Activated CD4-positive, alpha-beta T cell treated with anti-CD3 and anti-CD28 coated beads, Interleukin-2, amount 10 ng/mL, durations not matched to agents 24 days and 14 days (primary cell): ENCODE data around the gene ARL15. TPM values are rescaled to one million over a fixed set of nuclear protein-coding genes. Genes with fewer than 3 reads are reported as not detected.

Source experiments
- DNase-seq: peaks from one replicate; pipeline ENCODE4 v3.0.0; 2022
- H3K27ac Mint-ChIP-seq: one replicate; pipeline ENCODE4 v1.8.0; 2022; ENCODE audit warnings: mild to moderate bottlenecking, mixed read lengths
- H3K27me3 Mint-ChIP-seq: one replicate; pipeline ENCODE4 v1.8.0; 2022; ENCODE audit warnings: mixed read lengths
- H3K36me3 Mint-ChIP-seq: one replicate; pipeline ENCODE4 v1.8.0; 2022; ENCODE audit warnings: low read depth, mild to moderate bottlenecking, mixed read lengths
- H3K4me1 Mint-ChIP-seq: one replicate; pipeline ENCODE4 v1.8.0; 2021; ENCODE audit warnings: mixed read lengths
- H3K4me3 Mint-ChIP-seq: one replicate; pipeline ENCODE4 v1.8.0; 2022; ENCODE audit warnings: mild to moderate bottlenecking, moderate library complexity, mixed read lengths
- H3K9me3 Mint-ChIP-seq: one replicate; pipeline ENCODE4 v1.8.0; 2021; ENCODE audit warnings: mixed read lengths
- intact Hi-C: fragments of 100-400 bp; cut with micrococcal nuclease; formaldehyde crosslinking; loops from one replicate; pipeline ENCODE4 v1.15.1; 2023
- total RNA-seq: library from RNA; stranded (reverse); gene quantifications from 2 replicates; pipeline ENCODE4 v1.2.3, GENCODE V29; 2022

ARL15 gene
- total RNA-seq, 1 donor from 2014 or later = 7.4 TPM

DNA sequence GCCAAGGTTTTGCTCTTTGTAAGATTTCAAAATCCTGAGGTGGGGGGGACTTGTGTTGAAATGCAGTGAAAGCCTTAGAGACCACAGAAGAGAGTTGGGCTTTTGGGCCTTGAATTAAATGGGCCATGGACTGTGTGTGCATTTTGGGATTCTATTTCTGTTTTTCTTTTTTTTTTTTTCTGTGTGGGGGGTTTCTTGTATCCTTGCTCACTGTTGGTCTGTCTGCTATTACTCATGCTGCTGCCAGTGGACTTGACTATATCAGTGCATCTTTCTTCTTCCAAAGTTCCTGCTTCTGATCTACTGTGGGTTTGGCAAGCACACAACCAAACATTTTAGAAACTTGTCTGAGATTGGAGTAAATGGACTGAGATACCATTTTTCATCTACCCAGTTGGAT, 344.9 kb downstream of the ARL15 start:
- no peak for DNase-seq
- no peak overlapping the region for H3K4me3 Mint-ChIP-seq
- H3K9me3 Mint-ChIP-seq = no peaks in the 10 kb centered on the region
- no peaks in the 10 kb centered on the region for H3K36me3 Mint-ChIP-seq
- no peak overlapping the region for H3K27ac Mint-ChIP-seq
- intact Hi-C loops = no loop called here
- H3K4me1 Mint-ChIP-seq = no peaks in the 10 kb centered on the region
- no peaks in the 10 kb centered on the region for H3K27me3 Mint-ChIP-seq

DNA sequence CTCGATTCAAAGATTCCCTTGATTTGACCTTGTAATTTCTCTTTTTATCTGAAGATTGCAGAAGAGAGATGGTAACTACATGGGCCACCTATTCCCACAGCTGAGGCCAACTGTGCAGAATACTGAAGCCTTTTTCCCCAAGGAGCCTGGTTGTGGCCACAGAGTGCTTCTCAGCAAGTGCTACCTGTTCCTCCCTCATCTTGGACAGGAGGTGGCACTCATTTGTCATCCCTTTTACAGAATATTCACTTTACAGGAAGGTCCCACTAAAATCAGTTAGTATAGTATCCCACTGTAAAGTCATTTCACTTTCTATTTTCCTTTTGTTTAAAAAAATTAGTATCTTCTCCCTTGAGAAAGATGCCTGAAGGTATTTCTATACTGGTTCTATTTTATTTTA, 346.4 kb downstream of the ARL15 start:
- intact Hi-C loops = no loop called here
- Mint-ChIP-seq H3K4me3 (no peak overlapping the region), H3K9me3 (no peaks in the 10 kb centered on the region), H3K4me1 (no peaks in the 10 kb centered on the region), H3K36me3 (no peaks in the 10 kb centered on the region), H3K27me3 (no peaks in the 10 kb centered on the region), H3K27ac (no peak overlapping the region)
- DNase-seq = no peak

DNA sequence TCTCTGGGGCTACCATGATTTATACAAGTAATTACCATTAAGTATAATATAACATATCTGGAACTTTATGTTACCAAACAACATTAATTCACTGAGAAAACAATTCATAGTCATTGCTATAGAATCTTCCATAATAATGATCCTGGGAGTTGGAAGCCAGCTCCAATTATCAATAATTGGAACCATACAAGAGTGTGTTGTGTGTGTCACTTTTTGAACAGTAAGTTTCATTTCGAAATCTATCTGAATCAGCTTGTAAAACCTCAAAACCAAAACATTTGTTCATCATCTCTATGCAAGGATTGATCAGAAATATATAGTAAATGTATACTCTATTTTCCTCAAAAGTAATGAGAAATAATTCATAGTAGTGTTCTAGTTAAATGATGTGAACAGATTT, 348.1 kb downstream of the ARL15 start:
- no peak overlapping the region for H3K27ac Mint-ChIP-seq
- intact Hi-C loops = no loop called here

DNA sequence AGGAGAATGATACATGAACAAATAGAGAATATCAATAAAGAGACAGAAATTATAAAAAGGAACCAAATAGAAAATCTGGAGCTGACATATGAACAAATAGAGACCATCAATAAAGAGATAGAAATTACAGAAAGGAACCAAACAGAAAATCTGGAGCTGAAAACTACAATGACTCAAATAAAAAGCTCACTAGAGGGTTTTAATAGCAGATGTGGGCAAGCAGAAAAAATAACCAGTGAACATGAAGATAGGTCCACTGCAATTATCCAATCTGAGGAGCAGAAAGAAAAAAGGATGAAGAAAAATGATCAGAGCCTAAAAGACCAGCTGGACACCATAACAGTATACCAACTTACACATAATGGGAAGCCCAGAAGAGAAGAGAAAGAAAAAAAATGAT, 353.7 kb downstream of the ARL15 start:
- intact Hi-C loops = no loop called here
- H3K36me3 Mint-ChIP-seq = peaks cover 5% of the 10 kb centered on the region
- peaks cover 17% of the 10 kb centered on the region for H3K9me3 Mint-ChIP-seq
- no peak overlapping the region for H3K27ac Mint-ChIP-seq
- no peak for DNase-seq
- H3K27me3 Mint-ChIP-seq = no peaks in the 10 kb centered on the region
- H3K4me3 Mint-ChIP-seq = no peak overlapping the region
- no peaks in the 10 kb centered on the region for H3K4me1 Mint-ChIP-seq

More for the DNA sequence above, 348.1 kb downstream of the ARL15 start:
- H3K36me3 Mint-ChIP-seq = no peaks in the 10 kb centered on the region
- DNase-seq = no peak
- H3K9me3 Mint-ChIP-seq = peaks cover 4% of the 10 kb centered on the region
- H3K4me3 Mint-ChIP-seq = no peak overlapping the region
- H3K27me3 Mint-ChIP-seq = no peaks in the 10 kb centered on the region
- H3K4me1 Mint-ChIP-seq = no peaks in the 10 kb centered on the region

DNA sequence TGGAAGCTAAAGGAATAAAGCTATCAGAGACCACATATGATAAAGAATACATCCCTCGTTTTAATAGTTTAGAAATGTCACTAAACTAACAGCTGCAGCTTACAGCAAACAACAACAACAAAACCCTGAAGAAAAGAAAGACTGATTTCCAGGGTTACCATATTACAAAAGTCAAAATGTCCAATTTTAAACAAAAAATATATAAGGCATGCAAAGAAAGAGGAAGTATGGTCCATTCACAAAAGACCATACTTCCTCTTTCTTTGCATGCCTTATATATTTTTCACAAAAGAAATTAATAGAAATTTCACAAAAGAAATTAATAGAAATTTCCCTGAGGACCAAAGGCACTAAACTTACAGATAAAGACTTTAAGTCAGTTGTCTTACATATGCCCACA, 354.2 kb downstream of the ARL15 start:
- Mint-ChIP-seq H3K9me3 (peaks cover 17% of the 10 kb centered on the region), H3K36me3 (peaks cover 5% of the 10 kb centered on the region), H3K4me3 (no peak overlapping the region), H3K27ac (no peak overlapping the region), H3K4me1 (no peaks in the 10 kb centered on the region), H3K27me3 (no peaks in the 10 kb centered on the region)
- intact Hi-C loops = no loop called here
- DNase-seq = no peak

GRCh38 chr5:53950621-53951020, 359.8 kb downstream of the ARL15 start:
- Mint-ChIP-seq H3K9me3 (peaks cover under 1% of the 10 kb centered on the region), H3K4me1 (no peaks in the 10 kb centered on the region), H3K4me3 (no peak overlapping the region), H3K27ac (no peak overlapping the region), H3K27me3 (no peaks in the 10 kb centered on the region), H3K36me3 (no peaks in the 10 kb centered on the region)
- DNase-seq = no peak
- intact Hi-C loops = no loop called here

DNA sequence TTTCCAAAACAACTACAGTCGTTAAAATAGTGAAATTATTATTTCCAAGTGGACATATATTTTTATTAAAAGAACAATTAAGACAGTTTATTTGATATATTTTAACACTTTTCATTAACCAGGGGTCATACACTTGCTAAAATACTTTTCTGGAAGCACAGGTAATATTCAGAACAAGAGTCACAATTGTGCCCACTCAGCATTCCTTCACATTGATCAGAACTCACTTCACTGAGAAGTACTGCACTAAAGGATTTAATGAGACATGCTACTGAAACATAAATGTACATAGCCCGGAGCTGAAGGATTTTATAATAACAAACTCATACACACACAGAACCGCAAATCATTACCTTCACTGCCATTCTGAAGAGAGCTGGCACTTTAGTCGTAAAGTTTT, 361.8 kb downstream of the ARL15 start:
- Mint-ChIP-seq H3K36me3 (no peaks in the 10 kb centered on the region), H3K27ac (no peak overlapping the region), H3K4me3 (no peak overlapping the region), H3K4me1 (no peaks in the 10 kb centered on the region), H3K9me3 (no peaks in the 10 kb centered on the region), H3K27me3 (no peaks in the 10 kb centered on the region)
- intact Hi-C loops = no loop called here
- DNase-seq = no peak

GRCh38 chr5:53946405-53947100, 363.8 kb downstream of the ARL15 start:
- intact Hi-C loops = no loop called here
- H3K36me3 Mint-ChIP-seq = no peaks in the 10 kb centered on the region
- peaks cover 8% of the 10 kb centered on the region for H3K9me3 Mint-ChIP-seq
- H3K27me3 Mint-ChIP-seq = no peaks in the 10 kb centered on the region
- H3K4me1 Mint-ChIP-seq = no peaks in the 10 kb centered on the region
- H3K4me3 Mint-ChIP-seq = no peak overlapping the region
- no peak overlapping the region for H3K27ac Mint-ChIP-seq
- DNase-seq = no peak

- Mint-ChIP-seq H3K27me3 (no peaks in the 10 kb centered on the region), H3K4me1 (no peaks in the 10 kb centered on the region), H3K36me3 (no peaks in the 10 kb centered on the region), H3K4me3 (no peak overlapping the region), H3K27ac (no peak overlapping the region), H3K9me3 (peaks cover 11% of the 10 kb centered on the region)
- no peak for DNase-seq
- intact Hi-C loops = no loop called here
Observed at GRCh38 chr5:53944981-53945380, 365.4 kb downstream of the ARL15 start.

GRCh38 chr5:53943938-53944337, 366.4 kb downstream of the ARL15 start:
- H3K9me3 Mint-ChIP-seq = peaks cover 11% of the 10 kb centered on the region
- H3K4me3 Mint-ChIP-seq = no peak overlapping the region
- intact Hi-C loops = no loop called here
- no peaks in the 10 kb centered on the region for H3K36me3 Mint-ChIP-seq
- DNase-seq = no peak
- no peak overlapping the region for H3K27ac Mint-ChIP-seq
- no peaks in the 10 kb centered on the region for H3K27me3 Mint-ChIP-seq
- no peaks in the 10 kb centered on the region for H3K4me1 Mint-ChIP-seq

DNA sequence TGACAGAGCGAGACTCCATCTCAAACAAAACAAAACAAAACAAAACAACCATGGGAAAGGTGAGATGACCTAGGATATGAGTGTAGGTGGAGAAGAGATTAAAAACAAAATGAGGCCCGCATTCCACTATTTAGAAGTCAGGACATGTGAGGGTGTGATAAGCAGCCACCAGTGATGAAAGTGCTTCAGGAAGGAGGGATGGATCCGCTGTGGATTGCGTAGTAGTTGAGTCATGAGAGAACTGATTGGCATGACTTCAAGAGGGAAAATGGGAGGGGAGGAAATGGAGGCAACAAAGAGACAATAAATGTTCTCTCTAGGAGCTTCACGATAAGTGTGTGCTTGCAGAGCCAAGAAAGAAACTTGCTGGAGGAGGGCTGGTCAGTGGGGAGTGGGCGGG, 367.6 kb downstream of the ARL15 start:
- Mint-ChIP-seq H3K4me3 (no peak overlapping the region), H3K36me3 (no peaks in the 10 kb centered on the region), H3K27ac (no peak overlapping the region), H3K4me1 (no peaks in the 10 kb centered on the region), H3K9me3 (peaks cover 11% of the 10 kb centered on the region), H3K27me3 (no peaks in the 10 kb centered on the region)
- no peak for DNase-seq
- intact Hi-C loops = no loop called here

DNA sequence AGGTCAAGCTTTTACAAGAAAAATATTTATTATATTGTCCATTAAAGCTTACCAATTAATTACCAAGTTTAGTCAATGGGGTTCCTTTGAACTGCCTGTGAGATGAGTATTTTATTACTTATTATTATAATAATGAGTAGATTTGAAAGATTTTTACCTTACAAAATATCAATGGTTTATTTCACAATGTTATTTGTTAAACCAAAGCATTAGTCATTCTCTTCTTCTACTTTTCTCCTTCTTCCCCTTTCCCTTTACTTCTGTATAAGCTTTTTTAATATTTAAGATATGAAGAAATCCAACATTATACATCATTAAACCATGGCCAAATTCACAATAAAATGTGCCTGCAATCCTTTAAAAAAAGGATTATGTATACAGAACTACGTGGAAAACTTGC, 369.5 kb downstream of the ARL15 start:
- H3K4me1 Mint-ChIP-seq = no peaks in the 10 kb centered on the region
- H3K4me3 Mint-ChIP-seq = no peak overlapping the region
- no peak overlapping the region for H3K27ac Mint-ChIP-seq
- peaks cover 11% of the 10 kb centered on the region for H3K9me3 Mint-ChIP-seq
- no peak for DNase-seq
- H3K36me3 Mint-ChIP-seq = no peaks in the 10 kb centered on the region
- no peaks in the 10 kb centered on the region for H3K27me3 Mint-ChIP-seq
- intact Hi-C loops = no loop called here

GRCh38 chr5:53937467-53937866, 372.9 kb downstream of the ARL15 start:
- DNase-seq = no peak
- H3K27me3 Mint-ChIP-seq = no peaks in the 10 kb centered on the region
- peaks cover 4% of the 10 kb centered on the region for H3K9me3 Mint-ChIP-seq
- no peak overlapping the region for H3K27ac Mint-ChIP-seq
- no peaks in the 10 kb centered on the region for H3K4me1 Mint-ChIP-seq
- no peaks in the 10 kb centered on the region for H3K36me3 Mint-ChIP-seq
- intact Hi-C loops = no loop called here
- no peak overlapping the region for H3K4me3 Mint-ChIP-seq

GRCh38 chr5:53936481-53937352, 373.7 kb downstream of the ARL15 start:
- Mint-ChIP-seq H3K4me1 (no peaks in the 10 kb centered on the region), H3K27me3 (no peaks in the 10 kb centered on the region), H3K4me3 (no peak overlapping the region), H3K9me3 (peaks cover 4% of the 10 kb centered on the region), H3K36me3 (no peaks in the 10 kb centered on the region), H3K27ac (no peak overlapping the region)
- intact Hi-C loops = no loop called here
- DNase-seq = no peak
